Fibroblast of skin of scalp (primary cell): ENCODE measurements around the gene SLC3A2.

ENCODE experiments used
- DNase-seq: peaks from one replicate; pipeline ENCODE4 v3.0.0-alpha.2; 2013

Gene SLC3A2

DNA sequence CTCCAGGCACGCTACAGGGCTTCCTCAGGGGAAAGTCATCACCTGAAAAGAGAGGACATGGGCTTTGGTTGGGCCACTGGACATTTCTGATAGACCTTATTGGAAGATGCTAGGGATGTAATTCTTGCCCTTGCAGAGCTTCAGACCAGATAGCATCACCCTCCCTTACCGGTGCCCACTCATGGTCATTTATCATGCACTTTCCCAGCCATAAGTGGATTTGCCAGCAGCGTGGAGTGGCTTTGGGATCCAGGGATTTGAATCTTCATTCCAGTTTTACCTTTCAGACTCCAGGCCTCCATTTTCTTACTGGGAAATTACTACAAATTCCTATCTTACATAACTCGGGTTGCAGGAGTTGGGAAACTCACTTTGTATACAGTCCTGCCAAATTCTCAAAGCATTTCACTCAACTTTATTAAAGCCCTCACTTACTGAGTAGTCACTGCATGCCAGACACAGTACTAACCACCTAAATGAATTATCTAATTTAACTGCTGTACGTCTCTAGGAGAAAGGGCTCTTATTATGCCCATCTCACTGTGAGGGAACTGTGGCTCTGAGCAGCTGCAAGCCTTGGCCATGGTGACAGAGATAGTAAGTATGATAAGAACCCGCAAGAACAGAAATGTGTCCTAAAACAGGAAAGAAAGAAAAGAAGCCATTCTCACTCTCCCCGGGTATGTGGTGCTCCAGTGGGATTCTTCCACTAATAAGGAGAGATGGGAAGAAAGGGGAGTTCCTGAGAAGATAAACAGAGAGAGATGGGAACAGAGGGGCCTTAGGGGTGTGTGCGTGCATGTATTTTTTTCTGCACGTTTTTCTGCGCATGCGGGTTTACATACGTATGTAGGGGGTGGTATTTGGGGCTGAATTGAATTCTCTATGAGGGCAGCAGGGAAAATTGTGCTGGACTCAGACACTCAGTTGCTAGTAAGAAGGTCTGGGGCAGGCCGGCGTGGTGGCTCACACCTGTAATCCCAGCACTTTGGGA is 30.7 kb downstream of the SLC3A2 start:
- no peak for DNase-seq

DNA sequence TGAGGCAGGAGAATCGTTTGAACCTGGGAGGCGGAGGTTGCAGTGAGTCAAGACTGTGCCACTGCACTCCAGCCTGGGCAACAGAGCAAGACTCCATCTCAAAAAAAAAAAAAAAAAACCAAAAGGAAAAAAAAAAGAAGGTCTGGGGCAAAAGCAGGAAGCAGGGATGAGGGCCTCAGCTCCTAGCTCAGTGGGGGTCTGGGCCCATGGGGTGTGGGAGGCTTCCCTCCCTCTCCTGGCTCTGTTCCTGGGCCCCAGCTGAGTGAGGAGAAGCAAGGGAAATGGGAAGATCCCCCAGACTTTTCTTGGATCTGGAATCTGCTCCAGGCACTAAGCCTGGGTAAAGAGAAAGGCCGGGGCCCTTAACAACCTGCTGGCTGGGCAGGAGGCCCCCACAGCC is 31.6 kb downstream of the SLC3A2 start:
- no peak for DNase-seq

DNA sequence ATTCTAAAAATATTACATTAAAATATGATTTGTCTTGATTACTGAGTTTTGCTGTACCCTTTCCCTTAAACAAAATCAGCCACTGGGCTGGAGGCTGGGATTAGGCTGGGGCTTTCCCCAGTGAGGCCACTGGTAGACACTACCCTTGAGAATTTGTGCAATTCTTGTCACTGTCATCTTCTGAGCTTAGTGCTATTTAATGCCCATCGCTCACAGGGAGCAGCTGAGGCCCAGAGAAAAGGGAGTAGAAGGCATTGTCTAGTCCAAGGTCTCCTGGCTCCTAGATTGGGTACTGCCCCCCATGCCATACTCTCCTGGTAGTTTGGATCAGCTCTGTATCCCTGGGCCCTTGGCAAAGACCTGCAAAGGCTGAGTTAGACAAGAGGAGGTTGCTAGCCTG is 33.7 kb downstream of the SLC3A2 start:
- no peak for DNase-seq

DNA sequence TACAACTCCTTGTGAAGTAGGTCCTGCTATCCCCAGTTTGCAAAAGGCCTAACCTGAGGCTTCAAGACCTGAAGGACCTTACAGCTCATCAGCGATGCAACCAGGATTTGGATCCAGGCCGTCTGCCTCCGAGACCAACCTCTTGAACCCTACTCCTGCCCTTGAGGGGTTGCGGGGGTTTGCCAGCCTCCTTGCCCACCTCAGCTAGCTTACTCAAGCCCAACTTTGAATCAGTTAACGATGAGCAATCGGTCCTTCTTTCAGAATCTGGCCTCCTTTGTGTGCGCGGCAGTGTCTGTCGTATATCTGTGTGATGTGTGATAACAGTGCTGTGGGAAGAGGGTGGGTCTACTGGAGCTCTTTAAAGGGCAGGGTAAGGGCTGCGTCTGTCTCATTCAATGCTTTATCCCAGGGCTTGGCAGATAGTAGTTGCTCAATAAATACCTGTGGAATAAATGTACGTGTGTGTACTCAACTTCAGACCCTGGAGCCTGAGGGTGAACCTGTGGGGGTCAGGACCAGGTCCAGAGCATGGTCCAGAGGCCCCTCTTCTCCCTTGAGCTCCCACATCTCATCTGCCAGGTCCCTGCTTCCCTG is 37.3 kb downstream of the SLC3A2 start:
- DNase-seq: no peak

DNA sequence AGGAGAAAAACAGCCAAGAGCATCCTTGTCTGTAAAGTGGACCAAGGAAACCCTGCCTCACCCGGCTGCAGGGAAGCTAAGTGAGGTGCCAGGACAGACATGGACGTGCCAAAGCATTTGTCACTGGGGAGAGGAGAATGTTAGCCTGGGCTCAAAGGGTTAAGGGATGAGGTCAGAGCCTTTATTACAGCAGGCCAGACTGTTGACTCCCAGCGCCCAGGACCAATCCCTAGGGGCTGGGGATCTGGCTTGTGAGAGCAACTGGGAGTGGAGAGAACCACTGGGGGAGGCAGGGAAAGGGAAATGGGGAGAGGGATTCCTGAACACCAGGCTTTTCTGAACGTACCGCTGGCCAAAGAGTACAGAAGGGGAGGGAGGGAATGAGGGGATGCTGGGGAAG is 37.8 kb downstream of the SLC3A2 start:
- DNase-seq: no peak

DNA sequence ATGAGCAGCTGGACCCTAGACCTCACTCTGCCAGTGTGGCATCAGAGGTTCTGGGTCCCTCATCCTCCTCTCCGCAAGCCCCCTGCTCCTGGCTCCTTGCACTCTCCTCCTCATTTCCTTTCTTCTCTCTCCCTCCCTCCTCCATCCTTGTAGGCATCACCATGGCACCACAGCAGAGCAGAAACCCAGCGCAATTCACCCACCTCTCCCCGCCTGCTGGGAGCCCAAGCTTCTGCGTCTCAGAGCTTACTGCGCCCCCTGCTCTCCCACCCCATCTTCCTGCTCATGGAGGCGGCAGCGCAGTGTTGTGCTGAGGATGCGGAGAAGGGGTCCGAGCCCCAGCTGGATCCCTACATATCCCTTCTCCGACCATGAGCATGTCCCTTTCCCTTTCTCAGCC is 38.8 kb downstream of the SLC3A2 start:
- no peak for DNase-seq

DNA sequence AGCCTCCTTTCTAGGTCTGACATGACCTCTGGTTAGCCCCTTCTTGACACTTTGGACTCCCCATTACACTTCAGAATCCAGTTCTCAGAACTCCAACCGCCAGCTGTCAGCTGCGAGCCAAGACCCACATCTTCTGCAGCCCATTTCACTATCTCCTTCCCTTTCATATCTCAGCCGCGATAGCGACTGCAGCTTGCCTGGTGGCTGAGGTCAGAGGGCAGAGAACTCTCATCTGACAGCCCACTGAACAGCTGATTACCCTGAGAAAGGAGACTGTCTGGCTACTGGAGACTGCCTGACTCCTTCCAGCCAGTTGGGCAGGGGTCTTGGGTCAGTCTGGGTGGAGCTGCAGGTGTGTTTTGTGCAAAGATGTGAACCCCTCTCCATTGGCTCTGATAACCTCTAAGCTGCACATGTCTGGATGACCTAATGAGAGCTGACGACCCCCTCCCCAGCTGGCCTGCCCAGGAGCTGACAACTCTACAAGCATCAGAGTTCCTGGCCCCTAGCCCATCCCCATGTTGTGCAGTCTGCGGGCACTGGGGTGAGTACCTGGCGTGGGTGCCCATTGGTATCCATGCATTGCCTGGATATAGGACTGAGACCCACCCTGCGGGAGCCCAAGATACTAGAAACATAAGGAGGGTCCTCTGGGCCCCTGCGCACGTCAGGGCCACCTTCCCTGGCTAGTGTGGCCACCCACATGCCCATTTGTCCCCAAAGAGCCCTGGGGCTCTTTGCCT is 39.4 kb downstream of the SLC3A2 start:
- DNase-seq: no peak

DNA sequence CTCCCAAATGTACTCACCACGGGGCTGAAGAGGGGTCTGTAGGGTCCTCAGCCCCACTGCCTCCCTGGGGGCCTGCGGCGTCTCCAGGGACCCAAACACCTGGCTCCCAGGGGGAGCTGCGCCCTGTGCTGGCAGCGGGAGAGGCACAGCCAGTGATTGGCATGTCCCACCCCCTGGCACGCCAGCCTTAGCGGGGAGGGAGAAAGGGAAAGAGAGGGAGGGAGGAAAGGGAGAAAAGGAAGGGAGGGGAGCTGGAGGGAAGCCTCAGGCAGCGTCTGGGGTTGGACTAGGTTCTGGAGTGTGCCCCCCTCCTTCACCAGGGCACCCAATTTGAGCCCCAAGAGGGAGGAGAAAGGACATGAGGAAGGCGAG is 40.5 kb downstream of the SLC3A2 start, which contains the start of gene CHRM1:
Gene CHRM1 (minus strand): TSS at position 163 of the 372 bp plus-strand sequence. CDS start 10,263 bp downstream, outside the sequence.
- DNase-seq: no peak

DNA sequence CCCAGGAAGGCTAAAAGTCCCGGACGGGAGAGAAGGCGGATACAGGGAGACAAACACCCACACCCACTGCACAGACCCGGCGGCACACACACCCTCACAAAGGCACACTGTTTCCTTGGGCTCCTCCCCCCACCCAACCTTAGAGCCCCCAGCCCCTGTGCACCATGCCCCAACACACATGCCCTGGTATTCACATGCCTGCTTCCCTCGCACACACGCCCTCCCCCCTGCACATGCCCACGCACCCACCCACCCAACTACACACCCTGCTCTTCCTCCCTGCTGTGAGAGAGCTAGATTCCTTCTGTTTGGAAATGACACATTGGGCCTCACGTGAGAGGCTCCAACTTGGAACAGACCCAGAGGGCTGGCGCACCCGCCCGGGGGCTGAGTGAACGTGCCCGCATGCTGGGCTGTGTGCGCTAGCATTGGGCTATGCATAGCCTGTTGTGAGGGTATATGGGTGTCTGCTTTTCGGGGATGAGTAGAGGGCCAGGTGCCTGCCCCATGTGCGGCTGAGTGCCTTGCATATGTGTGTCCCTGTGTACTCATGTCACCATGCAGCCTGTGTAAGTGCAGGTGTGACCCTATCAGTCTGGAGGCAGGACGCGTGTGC is 41.0 kb downstream of the SLC3A2 start:
- DNase-seq: peak; percentile 48

DNA sequence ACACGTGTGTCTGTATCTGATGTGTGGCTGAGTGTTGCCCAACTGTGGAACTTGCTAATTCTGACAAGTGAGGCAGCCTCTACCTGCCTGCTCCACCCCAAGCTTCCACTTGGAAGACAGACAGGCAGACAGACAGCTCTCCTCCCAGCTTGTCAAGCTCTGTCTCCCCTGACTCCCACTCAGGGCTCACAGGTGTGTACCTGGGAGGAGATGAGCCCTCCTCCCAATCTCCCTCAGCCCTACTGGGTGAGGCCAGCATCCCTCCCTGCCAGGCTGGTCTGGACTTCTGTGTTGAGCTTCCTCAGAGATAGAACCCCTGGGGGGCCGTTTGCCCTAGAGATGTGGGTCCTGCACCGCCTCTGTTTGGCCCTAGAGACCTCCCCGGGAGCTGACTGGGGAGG is 41.5 kb downstream of the SLC3A2 start:
- no peak for DNase-seq

DNA sequence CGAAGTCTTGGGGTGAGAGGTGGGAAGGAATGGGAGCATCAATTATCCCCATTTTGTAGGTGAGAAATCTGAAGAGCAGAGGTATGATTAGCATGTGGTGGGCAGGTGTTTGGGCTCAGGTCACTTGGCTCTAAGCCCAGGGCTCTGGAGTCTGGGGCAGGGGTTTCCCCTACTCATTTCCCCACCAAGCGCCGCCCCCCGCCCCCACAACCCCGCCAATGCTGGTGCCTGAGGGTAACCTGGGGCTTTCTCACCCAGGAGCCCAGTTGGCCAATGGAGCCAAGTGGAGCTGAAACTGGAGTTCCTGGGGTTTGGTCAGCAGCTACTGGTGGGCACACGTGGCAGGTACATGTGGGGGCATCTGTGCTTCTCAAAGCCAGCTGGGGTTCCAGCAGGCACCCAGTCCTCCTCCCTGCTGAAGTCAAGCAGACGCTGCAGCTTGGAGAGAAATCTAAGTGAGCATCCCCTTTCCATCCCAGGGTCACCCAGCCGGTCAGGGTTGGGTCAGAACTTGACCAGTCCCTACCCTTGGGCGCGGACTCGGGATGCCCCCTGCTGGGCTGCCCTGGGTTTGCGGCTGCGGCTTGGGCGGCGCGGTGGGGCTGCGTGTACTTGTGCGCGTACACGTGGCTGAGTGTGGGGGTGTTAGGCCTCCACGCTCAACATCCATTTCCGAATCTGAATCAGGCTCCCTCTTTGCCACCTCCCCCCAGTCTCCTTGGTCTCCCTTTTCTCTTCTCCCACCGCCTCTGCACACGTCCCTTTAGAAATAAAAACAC is 42.1 kb downstream of the SLC3A2 start:
- DNase-seq: no peak

DNA sequence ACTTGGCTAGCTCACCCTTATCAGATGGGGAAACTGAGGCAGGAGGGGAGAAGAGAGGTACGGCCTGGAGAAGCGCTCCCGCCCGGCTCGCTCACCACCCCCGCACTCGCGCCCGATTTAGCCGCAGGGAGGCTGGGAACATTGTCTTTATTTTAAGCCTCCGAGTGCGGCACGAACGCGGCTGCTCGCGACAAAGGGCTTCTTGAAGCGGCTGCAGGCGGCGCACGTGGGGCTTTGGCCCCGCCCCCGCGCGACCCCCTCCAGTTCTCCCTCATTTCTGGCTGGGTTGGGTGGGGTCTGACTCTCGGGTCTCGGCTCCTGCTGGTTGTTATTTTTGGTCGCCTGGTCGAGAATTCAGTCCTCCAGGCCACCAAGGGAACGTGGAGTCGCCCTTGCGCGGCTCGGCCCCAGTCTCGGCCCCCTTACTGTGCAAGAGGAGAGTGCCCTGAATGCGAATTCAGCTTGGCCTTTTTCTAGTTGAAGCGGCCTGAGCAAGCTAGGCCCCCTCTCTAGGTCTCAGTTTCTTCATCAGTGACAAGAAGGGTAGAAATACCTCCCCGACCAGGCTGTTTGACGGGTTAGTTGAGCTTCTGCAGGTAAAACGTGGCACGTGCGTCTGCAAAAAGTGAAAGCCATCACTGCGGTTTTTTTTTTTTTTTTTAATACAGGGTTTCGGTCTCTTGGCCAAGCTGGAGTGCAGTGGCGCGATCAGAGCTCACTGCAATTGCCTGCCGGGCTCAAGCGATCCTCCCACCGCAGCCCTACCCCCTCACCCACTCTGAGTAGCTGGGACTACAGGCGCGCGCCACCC is 43.1 kb downstream of the SLC3A2 start:
- DNase-seq: no peak

DNA sequence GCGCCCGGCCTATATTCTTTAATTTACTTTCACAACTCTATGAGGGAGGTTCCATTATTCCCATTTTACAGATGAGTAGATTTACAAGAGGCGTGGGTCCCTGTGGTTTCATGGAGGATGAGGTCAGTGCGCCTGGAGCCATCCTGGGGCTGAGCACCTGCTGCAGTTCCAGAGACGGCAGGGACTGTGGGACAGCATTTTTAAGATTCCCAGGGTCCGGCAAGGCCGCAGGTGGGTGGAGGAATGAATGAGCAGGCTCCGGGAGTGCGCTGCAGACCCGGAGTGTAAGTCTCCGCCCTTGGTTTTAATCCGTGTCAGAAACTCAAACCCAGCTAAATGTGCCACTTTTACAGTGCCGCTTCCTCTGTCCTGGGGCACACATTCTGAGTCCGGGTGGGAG is 44.6 kb downstream of the SLC3A2 start:
- DNase-seq: no peak

DNA sequence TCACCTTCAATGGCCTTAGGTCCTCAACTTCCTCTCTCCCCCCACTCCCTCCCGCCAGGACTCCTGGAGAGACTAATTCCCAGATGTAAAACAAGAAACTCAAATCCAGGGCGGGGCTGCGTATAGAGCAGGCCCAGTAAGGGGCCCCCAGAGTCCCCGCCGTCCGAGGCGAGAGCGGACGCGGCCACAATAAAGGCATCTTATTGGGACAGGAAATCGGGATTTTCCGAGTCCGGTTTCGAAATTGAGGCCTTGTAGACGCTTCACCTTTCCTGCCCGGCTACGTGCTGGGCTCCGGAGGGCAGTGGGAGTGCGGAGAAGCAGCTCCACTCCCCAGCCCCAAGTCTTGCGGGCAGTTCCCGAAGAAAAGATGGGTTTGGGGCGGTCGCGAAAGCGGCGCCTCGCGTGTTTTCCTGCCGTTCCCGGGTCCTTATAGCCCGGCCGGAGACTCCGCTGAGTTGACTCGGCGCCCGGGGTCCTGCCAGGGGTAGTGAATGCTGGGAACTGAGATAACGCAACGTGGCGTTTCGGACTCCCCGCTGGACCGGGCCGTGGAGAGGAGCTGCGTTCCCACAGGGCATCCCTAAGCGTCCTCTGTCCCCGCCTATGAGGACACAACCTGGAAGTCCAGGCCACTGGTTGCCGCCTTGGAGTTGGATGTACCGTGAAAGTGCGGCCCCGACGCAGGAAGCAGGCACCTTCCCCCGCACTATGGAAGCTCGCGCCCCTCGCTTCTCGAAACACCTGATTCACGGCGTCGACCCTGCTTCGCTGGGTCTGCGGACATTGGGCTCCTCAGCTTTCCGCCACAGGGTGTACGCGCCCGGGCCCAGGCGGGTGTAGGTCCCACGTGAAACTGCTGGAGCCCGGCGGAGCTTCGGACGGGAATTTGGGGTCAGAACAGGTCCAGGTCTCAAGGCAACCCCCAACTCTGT is 45.3 kb downstream of the SLC3A2 start:
- no peak for DNase-seq

DNA sequence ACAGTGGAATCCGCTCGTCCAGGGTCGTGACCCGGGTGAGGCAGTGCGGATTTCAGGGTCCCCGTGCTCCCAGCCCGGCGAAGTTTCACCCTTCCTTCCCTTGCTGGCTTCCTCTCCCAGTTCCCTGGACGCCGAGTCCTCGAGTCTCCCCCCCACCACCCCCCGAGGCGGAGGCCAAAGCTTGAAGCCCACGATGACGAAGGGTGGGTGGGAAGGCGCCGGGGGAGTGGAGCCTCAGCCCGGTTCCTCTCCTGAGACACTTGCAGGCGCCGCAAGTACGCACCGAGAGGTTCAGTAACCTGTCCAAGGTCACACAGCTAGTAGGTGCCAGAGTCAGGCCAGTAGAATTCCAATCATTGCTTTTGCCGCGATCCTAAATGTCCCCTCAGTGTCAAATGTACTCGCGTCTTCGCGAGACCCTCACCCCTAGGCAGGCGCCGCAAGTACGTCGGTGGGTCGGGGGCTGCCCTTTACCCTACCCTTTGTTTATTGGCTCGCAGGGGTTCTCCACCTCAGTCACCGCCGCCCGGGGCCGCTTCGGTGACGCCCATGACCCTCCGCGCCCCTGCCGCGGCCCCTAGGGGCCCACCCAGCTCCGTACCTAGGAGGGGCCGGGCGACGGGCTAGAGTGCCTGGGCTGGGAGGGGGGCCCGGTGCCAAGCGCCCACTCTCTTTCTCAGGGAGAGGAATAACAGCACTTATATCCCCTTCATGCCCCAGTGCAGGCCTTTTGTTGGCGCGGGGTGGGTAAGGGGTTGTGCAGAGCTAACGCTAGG is 46.2 kb downstream of the SLC3A2 start:
- no peak for DNase-seq

DNA sequence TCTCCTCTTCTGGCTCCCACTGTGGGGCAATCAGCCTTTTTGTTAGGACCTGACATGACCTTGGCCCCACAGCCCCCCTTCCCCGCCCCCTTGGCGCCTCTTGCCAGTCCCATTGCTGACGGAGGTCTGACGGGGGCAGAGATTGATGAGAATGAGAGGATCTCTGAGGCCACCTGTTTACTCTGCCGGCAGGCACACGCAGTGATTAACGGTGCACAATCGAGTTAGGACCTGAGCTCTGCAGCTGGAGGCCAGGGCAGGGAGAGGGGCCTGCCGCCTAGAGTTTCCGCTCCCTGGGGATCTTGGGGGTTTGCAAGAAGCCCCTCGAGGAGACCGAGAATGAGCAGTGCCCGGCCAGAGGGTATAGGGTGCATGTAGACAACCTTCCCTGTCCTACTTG is 47.3 kb downstream of the SLC3A2 start:
- no peak for DNase-seq

DNA sequence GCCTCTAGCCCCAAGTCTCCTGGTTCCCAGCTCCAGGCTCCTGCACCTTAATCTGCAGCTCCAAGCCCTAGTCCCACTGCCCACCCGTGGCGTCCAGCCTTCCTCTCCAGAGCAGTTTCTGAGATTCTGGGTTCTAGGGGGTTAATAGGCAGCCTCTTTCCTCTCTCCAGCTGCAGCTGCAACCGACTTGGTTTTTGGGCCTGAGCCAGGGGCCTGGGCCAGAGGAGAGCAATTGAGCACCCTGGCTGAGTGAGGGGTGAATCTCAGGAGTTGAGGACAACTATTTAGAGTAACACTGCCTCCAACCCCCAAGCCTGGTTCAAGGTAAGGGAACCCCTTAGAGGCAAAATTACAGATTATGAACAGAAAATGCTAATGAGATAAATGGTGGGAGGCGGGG is 49.5 kb downstream of the SLC3A2 start:
- no peak for DNase-seq

DNA sequence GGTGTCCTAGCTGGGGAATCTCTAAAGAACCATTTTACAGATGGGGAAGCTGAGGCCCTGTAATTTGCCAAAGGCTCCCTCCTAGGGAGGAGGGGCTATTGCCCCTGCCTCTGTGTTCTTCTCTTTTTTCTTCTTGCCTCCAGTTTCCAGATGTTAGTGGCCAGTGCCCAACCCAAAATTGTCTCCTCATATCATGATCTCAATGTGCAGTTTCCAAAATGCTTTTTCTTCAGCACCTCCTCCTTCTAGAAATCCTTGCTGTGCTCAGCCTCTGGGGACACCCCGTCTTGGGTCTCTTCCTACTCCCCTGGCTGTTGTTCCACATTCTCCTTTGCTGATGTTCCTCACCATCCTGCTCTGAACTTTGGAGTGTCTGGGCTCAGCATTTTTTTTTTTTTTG is 50.0 kb downstream of the SLC3A2 start:
- no peak for DNase-seq
